DND-41 (cell line): Measurements from ENCODE around the gene AGAP9.
"Not testable (repeated sequence)": the region's sequence is repeated elsewhere in the genome, so short reads cannot be mapped to it uniquely, and the experiment has no call there.

ENCODE experiments used
- ATAC-seq: fragments of 200-7000 bp; cut with Tn5 transposase; 3 replicates; pipeline ENCODE4 v1.9.1; 2021; ENCODE audit warnings: low read depth; ENCODE audit not compliant: insufficient read depth
- DNase-seq: peaks from one replicate; pipeline ENCODE4 v3.0.0-alpha.2; 2020
- H2AFZ ChIP-seq: 2 replicates; pipeline ENCODE4 v1.6.0; 2012; ENCODE audit warnings: low read depth, low read length
- H3K27ac ChIP-seq: 2 replicates; pipeline ENCODE4 v1.5.1; 2012; ENCODE audit warnings: low read length, inconsistent platforms
- H3K27me3 ChIP-seq: fragments of 200-600 bp; sonication (generic); 2 replicates; pipeline ENCODE4 v1.6.0; 2012; ENCODE audit warnings: low read length, mild to moderate bottlenecking, inconsistent platforms; ENCODE audit not compliant: insufficient read depth, poor library complexity
- H3K36me3 ChIP-seq: 2 replicates; pipeline ENCODE4 v1.5.1; 2012; ENCODE audit warnings: low read length, inconsistent platforms; ENCODE audit not compliant: insufficient read depth
- H3K4me1 ChIP-seq: 2 replicates; pipeline ENCODE4 v1.5.1; 2012; ENCODE audit warnings: mild to moderate bottlenecking, low read length; ENCODE audit not compliant: insufficient read depth
- H3K4me2 ChIP-seq: 2 replicates; pipeline ENCODE4 v1.6.0; 2012; ENCODE audit warnings: mild to moderate bottlenecking, moderate library complexity, low read length, inconsistent platforms; ENCODE audit not compliant: insufficient read depth
- H3K4me3 ChIP-seq, 2 experiments: fragments of 200-600 bp in 1 of 2; shearing (Covaris generic) in 1 of 2; 2 replicates each; pipeline ENCODE4 v1.5.1; 2012 to 2016; ENCODE audit warnings: inconsistent platforms in 2 of 2, low read length in 2 of 2, mild to moderate bottlenecking in 2 of 2, low read depth in 1 of 2, moderate library complexity in 1 of 2
- H3K79me2 ChIP-seq: 2 replicates; pipeline ENCODE4 v1.6.0; 2012; ENCODE audit warnings: low read length, inconsistent platforms; ENCODE audit not compliant: insufficient read depth
- H3K9ac ChIP-seq: 2 replicates; pipeline ENCODE4 v1.6.0; 2012; ENCODE audit warnings: low read depth, mild to moderate bottlenecking, inconsistent platforms, low read length, moderate library complexity
- H3K9me3 ChIP-seq: 2 replicates; pipeline ENCODE4 v1.5.1; 2012; ENCODE audit warnings: low read length, moderate library complexity, mild to moderate bottlenecking, inconsistent platforms; ENCODE audit not compliant: insufficient read depth, severe bottlenecking
- H4K20me1 ChIP-seq: 2 replicates; pipeline ENCODE4 v1.6.0; 2012; ENCODE audit warnings: low read length; ENCODE audit not compliant: insufficient read depth
- CTCF ChIP-seq: IDR thresholded peaks from 2 replicates; pipeline ENCODE4 v1.5.1; 2012; ENCODE audit warnings: borderline replicate concordance, low read length, moderate library complexity, mild to moderate bottlenecking; ENCODE audit not compliant: poor library complexity, severe bottlenecking; ENCODE audit errors: extremely low read depth
- EZH2 ChIP-seq: IDR thresholded peaks from 3 replicates; pipeline ENCODE4 v1.6.1; 2012; ENCODE audit warnings: borderline replicate concordance, low read depth, mild to moderate bottlenecking, moderate library complexity, low read length, inconsistent platforms; ENCODE audit not compliant: severe bottlenecking

The AGAP9 gene

GRCh38 chr10:47457528-47457820 is 66.0 kb downstream of the AGAP9 start:
- Histone ChIP-seq H3K27ac (no peak overlapping the region), H3K36me3 (no peaks in the 10 kb centered on the region), H3K27me3 (peaks cover 3% of the 10 kb centered on the region), H3K79me2 (no peaks in the 10 kb centered on the region), H3K4me1 (no peaks in the 10 kb centered on the region), H3K4me2 (no peak overlapping the region), H3K4me3 (no peak overlapping the region), H3K9me3 (no peaks in the 10 kb centered on the region), H3K9ac (no peak overlapping the region), H2AFZ (no peak overlapping the region), H4K20me1 (no peaks in the 10 kb centered on the region)
- DNase-seq (no peak), ATAC-seq (no peak)
- TF ChIP-seq EZH2, result no peak
- TF ChIP-seq CTCF, result no peak

- H4K20me1 ChIP-seq, result no peaks in the 10 kb centered on the region
- peaks cover 3% of the 10 kb centered on the region for H3K27me3 ChIP-seq
- TF ChIP-seq EZH2 (no peak), CTCF (no peak)
- no peak overlapping the region for H2AFZ ChIP-seq
- no peak overlapping the region for H3K4me3 ChIP-seq
- H3K9me3 ChIP-seq, result no peaks in the 10 kb centered on the region
- H3K9ac ChIP-seq, result no peak overlapping the region
- no peaks in the 10 kb centered on the region for H3K4me1 ChIP-seq
- no peak overlapping the region for H3K4me2 ChIP-seq
- H3K27ac ChIP-seq, result no peak overlapping the region
- DNase-seq, result no peak
- no peaks in the 10 kb centered on the region for H3K36me3 ChIP-seq
- ATAC-seq, result no peak
- H3K79me2 ChIP-seq, result no peaks in the 10 kb centered on the region
Observed at GRCh38 chr10:47456794-47457527, 66.5 kb downstream of the AGAP9 start.

- Histone ChIP-seq H3K27me3 (peaks cover 3% of the 10 kb centered on the region), H3K9me3 (no peaks in the 10 kb centered on the region), H2AFZ (no peak overlapping the region), H3K36me3 (no peaks in the 10 kb centered on the region), H4K20me1 (no peaks in the 10 kb centered on the region), H3K4me3 (no peak overlapping the region), H3K4me1 (no peaks in the 10 kb centered on the region), H3K27ac (no peak overlapping the region), H3K4me2 (no peak overlapping the region), H3K9ac (no peak overlapping the region), H3K79me2 (no peaks in the 10 kb centered on the region)
- TF ChIP-seq CTCF (no peak), EZH2 (no peak)
- no peak for DNase-seq
- no peak for ATAC-seq
Observed at GRCh38 chr10:47456079-47456785, 67.2 kb downstream of the AGAP9 start.

GRCh38 chr10:47455350-47456078 is 67.9 kb downstream of the AGAP9 start:
- not testable (repeated sequence) for H3K9me3 ChIP-seq, H2AFZ ChIP-seq, H3K27ac ChIP-seq, H4K20me1 ChIP-seq, DNase-seq, H3K27me3 ChIP-seq, ATAC-seq, H3K79me2 ChIP-seq, H3K9ac ChIP-seq, H3K4me2 ChIP-seq, H3K36me3 ChIP-seq, H3K4me3 ChIP-seq, H3K4me1 ChIP-seq
